Measurements from ENCODE around the gene SLC8A1.

SLC8A1 gene

GRCh38 chr2:40412456-40412855 is 39.4 kb downstream of the SLC8A1 start:
- H3K27me3 ChIP-seq (ENCODE audit: insufficient read depth, poor library complexity, severe bottlenecking), result no peaks in the 10 kb centered on the region
- TF ChIP-seq SPI1 (IDR thresholded peaks at IDR 0.05; ENCODE audit: borderline replicate concordance, low read depth) (no peak), GABPA (IDR thresholded peaks at IDR 0.05; ENCODE audit: low read depth) (no peak)

DNA sequence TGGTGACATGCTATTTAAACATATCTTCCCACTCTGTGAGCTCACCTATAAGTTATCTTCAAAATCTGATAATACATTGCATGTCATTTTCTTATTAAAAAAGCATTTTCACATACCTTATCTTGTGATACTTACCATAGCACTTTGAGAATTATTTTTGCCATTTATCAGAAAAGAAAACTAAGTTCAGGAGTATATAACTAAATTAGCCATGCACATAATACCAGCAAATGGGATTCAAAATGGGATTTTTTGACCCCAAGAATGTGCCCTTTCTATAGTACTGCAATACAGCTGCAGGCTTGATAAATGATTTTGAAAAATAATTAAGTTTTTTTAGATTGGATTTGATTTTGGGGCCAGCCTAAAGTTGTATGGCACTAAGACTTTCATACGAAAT is 41.2 kb downstream of the SLC8A1 start:
- Histone ChIP-seq H3K27me3 (ENCODE audit: insufficient read depth, poor library complexity, severe bottlenecking) (no peaks in the 10 kb centered on the region), H3K27ac (replicated peaks) (no peak overlapping the region), H3K4me3 (replicated peaks; ENCODE audit: insufficient read depth, low read length) (no peak overlapping the region)
- DNase-seq (ENCODE audit: low read depth in 1 of 2, low spot score in 1 of 2), result no peak
- TF ChIP-seq REST (IDR thresholded peaks at IDR 0.05; ENCODE audit: insufficient replicate concordance, low read depth), result no peak
- TF ChIP-seq, protein P1, sequence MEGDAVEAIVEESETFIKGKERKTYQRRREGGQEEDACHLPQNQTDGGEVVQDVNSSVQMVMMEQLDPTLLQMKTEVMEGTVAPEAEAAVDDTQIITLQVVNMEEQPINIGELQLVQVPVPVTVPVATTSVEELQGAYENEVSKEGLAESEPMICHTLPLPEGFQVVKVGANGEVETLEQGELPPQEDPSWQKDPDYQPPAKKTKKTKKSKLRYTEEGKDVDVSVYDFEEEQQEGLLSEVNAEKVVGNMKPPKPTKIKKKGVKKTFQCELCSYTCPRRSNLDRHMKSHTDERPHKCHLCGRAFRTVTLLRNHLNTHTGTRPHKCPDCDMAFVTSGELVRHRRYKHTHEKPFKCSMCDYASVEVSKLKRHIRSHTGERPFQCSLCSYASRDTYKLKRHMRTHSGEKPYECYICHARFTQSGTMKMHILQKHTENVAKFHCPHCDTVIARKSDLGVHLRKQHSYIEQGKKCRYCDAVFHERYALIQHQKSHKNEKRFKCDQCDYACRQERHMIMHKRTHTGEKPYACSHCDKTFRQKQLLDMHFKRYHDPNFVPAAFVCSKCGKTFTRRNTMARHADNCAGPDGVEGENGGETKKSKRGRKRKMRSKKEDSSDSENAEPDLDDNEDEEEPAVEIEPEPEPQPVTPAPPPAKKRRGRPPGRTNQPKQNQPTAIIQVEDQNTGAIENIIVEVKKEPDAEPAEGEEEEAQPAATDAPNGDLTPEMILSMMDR (IDR thresholded peaks at IDR 0.05; ENCODE audit: insufficient read depth, low read length), result no peak
- no peak for TF ChIP-seq SPI1 (IDR thresholded peaks at IDR 0.05; ENCODE audit: borderline replicate concordance, low read depth)
- no peak for TF ChIP-seq POLR2AphosphoS5 (IDR thresholded peaks at IDR 0.05; ENCODE audit: low read depth)
- TF ChIP-seq GABPA (IDR thresholded peaks at IDR 0.05; ENCODE audit: low read depth), result no peak

More at GRCh38 chr2:40412456-40412855, 39.4 kb downstream of the SLC8A1 start:
- Histone ChIP-seq H3K4me3 (replicated peaks; ENCODE audit: insufficient read depth, low read length) (no peak overlapping the region), H3K27ac (replicated peaks) (no peak overlapping the region)
- DNase-seq (ENCODE audit: low read depth in 1 of 2, low spot score in 1 of 2), result no peak

DNA sequence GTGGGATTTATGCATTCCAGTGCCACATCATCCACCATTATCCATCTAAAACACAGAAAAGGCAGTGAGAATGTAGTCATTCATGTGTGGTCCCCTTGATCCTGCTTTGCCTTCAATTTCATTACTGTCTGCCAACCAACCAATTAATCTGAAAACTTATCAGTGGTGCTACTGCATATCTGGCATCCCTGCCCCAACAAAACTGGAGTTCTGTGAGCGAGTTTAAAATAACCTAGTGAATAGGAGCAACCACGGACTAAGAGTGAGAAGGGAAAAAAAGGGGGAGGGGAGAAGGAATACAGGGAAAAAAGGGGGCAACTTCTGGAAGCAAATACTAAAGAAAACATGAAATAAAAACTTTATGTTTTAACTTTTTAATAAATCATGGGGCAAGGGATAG is 42.2 kb downstream of the SLC8A1 start:
- no peak overlapping the region for H3K4me3 ChIP-seq (replicated peaks; ENCODE audit: insufficient read depth, low read length)
- TF ChIP-seq REST (IDR thresholded peaks at IDR 0.05; ENCODE audit: insufficient replicate concordance, low read depth) (no peak), GABPA (IDR thresholded peaks at IDR 0.05; ENCODE audit: low read depth) (no peak), SPI1 (IDR thresholded peaks at IDR 0.05; ENCODE audit: borderline replicate concordance, low read depth) (no peak), POLR2AphosphoS5 (IDR thresholded peaks at IDR 0.05; ENCODE audit: low read depth) (no peak)
- TF ChIP-seq, protein P1 (IDR thresholded peaks at IDR 0.05; ENCODE audit: insufficient read depth, low read length), result no peak
- no peak overlapping the region for H3K27ac ChIP-seq (replicated peaks)
- H3K27me3 ChIP-seq (ENCODE audit: insufficient read depth, poor library complexity, severe bottlenecking), result no peaks in the 10 kb centered on the region
- no peak for DNase-seq (ENCODE audit: low read depth in 1 of 2, low spot score in 1 of 2)

- no peak for DNase-seq (ENCODE audit: low read depth in 1 of 2, low spot score in 1 of 2)
- Histone ChIP-seq H3K27me3 (ENCODE audit: insufficient read depth, poor library complexity, severe bottlenecking) (no peaks in the 10 kb centered on the region), H3K4me3 (replicated peaks; ENCODE audit: insufficient read depth, low read length) (no peak overlapping the region), H3K27ac (replicated peaks) (no peak overlapping the region)
- no peak for TF ChIP-seq SPI1 (IDR thresholded peaks at IDR 0.05; ENCODE audit: borderline replicate concordance, low read depth)
- TF ChIP-seq, protein P1 (IDR thresholded peaks at IDR 0.05; ENCODE audit: insufficient read depth, low read length), result no peak
- TF ChIP-seq POLR2AphosphoS5 (IDR thresholded peaks at IDR 0.05; ENCODE audit: low read depth), result no peak
- TF ChIP-seq GABPA (IDR thresholded peaks at IDR 0.05; ENCODE audit: low read depth), result no peak
- TF ChIP-seq REST (IDR thresholded peaks at IDR 0.05; ENCODE audit: insufficient replicate concordance, low read depth), result no peak
Measured at GRCh38 chr2:40406485-40407289, 45.2 kb downstream of the SLC8A1 start.

Measured in HL-60 (cell line).